ENCODE data around the gene SFXN1.

DNA sequence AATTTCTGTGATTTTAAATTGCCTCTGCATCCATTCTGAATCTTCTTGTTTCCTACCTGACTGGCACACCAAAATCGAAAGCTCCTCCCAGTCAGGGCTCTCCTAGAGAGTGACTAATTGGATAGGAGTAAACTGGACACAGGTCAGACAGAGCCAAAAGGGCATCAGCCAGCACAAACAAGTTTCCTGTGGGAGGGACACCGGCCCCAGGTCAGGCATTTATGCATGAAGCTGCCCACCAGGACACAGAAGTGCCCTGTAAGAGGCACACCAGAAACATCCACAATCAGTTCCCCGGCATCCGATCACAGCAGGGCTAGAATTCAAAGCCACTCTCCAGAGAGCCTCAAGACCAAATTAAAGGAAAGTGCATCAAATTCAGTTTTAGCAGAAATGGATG, 78.4 kb downstream of the SFXN1 start:
- TF ChIP-seq POLR2AphosphoS5 (IDR thresholded peaks at IDR 0.05; ENCODE audit: low read depth, low read length) (no peak), POLR2A (IDR thresholded peaks at IDR 0.05; ENCODE audit: low read depth, low read length) (no peak)

Data from GM12892 (cell line).